OCI-LY1 (cell line): ENCODE results near the gene CEP85L.

Source experiments
- H2AFZ ChIP-seq: fragments of 200-600 bp; sonication (generic), shearing (Covaris generic); 2 replicates; pipeline ENCODE4 v1.6.0; 2014; ENCODE audit warnings: antibody characterized with exemption, mild to moderate bottlenecking, low read length
- H3F3A ChIP-seq: fragments of 200-600 bp; sonication (generic), shearing (Covaris generic); 2 replicates; pipeline ENCODE4 v1.6.0; 2014; ENCODE audit warnings: mild to moderate bottlenecking, antibody characterized with exemption, low read length, moderate library complexity; ENCODE audit not compliant: insufficient read depth
- H3K27ac ChIP-seq: fragments of 200-600 bp; sonication (generic); 2 replicates; pipeline ENCODE4 v1.5.1; 2014; ENCODE audit warnings: low read length, mixed run types, mild to moderate bottlenecking, low read depth; ENCODE audit not compliant: poor library complexity, severe bottlenecking
- H3K27me3 ChIP-seq: fragments of 200-600 bp; sonication (generic); 2 replicates; pipeline ENCODE4 v1.6.0; 2014; ENCODE audit warnings: antibody characterized with exemption, mild to moderate bottlenecking, low read length, moderate library complexity; ENCODE audit not compliant: insufficient read depth
- H3K36me3 ChIP-seq: fragments of 200-600 bp; sonication (generic); 2 replicates; pipeline ENCODE4 v1.6.1; 2014; ENCODE audit warnings: mild to moderate bottlenecking, antibody characterized with exemption, low read length, moderate library complexity, mixed read lengths; ENCODE audit not compliant: insufficient read depth
- H3K4me1 ChIP-seq: fragments of 200-600 bp; sonication (generic); 2 replicates; pipeline ENCODE4 v1.5.1; 2014; ENCODE audit warnings: mild to moderate bottlenecking, low read length, moderate library complexity; ENCODE audit not compliant: insufficient read depth, severe bottlenecking
- H3K4me2 ChIP-seq: fragments of 200-600 bp; sonication (generic), shearing (Covaris generic); 2 replicates; pipeline ENCODE4 v1.6.1; 2014; ENCODE audit warnings: low read length
- H3K4me3 ChIP-seq: fragments of 200-600 bp; sonication (generic); 2 replicates; pipeline ENCODE4 v1.5.1; 2014; ENCODE audit warnings: low read length, low read depth, mild to moderate bottlenecking, mixed read lengths; ENCODE audit not compliant: poor library complexity, severe bottlenecking
- H3K79me2 ChIP-seq: fragments of 200-600 bp; shearing (Covaris generic); 2 replicates; pipeline ENCODE4 v1.6.1; 2016; ENCODE audit warnings: mixed run types, low read length, mixed read lengths; ENCODE audit not compliant: insufficient read depth
- H3K9ac ChIP-seq: fragments of 200-600 bp; sonication (generic), shearing (Covaris generic); 2 replicates; pipeline ENCODE4 v1.6.1; 2014; ENCODE audit warnings: mild to moderate bottlenecking, low read length, mixed read lengths
- H3K9me2 ChIP-seq: fragments of 200-600 bp; sonication (generic), shearing (Covaris generic); 2 replicates; pipeline ENCODE4 v1.6.1; 2014; ENCODE audit warnings: low read depth, mild to moderate bottlenecking, low read length, mixed read lengths
- H3K9me3 ChIP-seq: fragments of 200-600 bp; shearing (Covaris generic); 2 replicates; pipeline ENCODE4 v1.6.1; 2014; ENCODE audit warnings: low read length, mixed read lengths
- H4K20me1 ChIP-seq: fragments of 200-600 bp; sonication (generic), shearing (Covaris generic); 2 replicates; pipeline ENCODE4 v1.6.0; 2016; ENCODE audit warnings: mild to moderate bottlenecking, low read length; ENCODE audit not compliant: insufficient read depth
- CTCF ChIP-seq: fragments of 200-600 bp; sonication (generic), shearing (Covaris generic); IDR thresholded peaks from 2 replicates; pipeline ENCODE4 v1.5.1; 2017; ENCODE audit warnings: mild to moderate bottlenecking, antibody characterized with exemption, low read length, moderate library complexity, mixed read lengths
- EZH2 ChIP-seq: fragments of 200-600 bp; sonication (generic), shearing (Covaris generic); IDR thresholded peaks from 2 replicates; pipeline ENCODE4 v1.8.0; 2017; ENCODE audit warnings: borderline replicate concordance, mixed run types, mild to moderate bottlenecking, antibody characterized with exemption, low read length, moderate library complexity, mixed read lengths

CEP85L gene

DNA sequence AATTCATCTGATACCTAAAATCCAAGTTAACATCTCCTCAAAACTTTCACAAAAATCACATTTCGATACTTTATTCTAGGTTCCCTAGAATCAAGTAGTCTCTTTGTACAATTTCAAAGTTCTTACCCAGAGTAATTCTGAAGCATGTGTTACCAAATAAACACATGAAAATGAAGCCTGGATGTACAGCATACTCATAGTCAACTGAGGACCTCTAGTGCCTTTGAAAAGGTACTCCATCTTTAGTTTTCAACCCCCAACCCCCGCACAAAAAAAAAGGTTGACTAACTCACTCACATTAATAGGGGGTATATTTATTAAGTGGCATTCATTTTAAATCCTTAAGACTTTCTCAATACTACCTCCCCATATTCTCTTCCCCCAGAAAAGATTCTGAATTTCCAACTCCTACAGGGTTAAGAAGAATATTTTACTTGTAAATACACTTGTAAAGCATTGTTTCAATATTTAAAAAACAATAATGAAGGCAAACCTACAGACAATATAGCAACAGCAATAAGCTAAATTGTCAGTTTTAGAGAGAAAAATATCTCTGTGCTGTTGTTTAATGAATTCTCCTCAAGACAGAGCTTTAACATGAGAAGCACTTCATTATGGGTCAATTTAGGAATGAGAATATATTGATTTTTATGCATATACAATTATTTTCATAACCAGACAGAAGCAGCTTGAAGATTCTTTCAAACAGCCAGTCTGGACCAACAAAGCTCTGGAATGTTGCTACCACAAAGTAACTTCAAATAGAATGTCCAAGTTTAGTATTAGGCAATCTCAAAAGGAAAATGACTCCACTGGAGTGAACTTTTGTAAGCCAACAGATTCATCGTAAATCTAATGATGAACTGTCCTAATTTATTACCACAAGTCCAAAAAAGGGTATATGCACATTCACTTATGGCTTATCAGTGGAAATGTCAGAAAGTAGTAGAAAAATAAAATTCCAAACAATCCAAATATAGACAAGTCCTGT, 100.0 kb downstream of the CEP85L start:
- H3K36me3 ChIP-seq: no peaks in the 10 kb centered on the region
- H3K9ac ChIP-seq: no peak overlapping the region
- H3K4me2 ChIP-seq: no peak overlapping the region
- TF ChIP-seq EZH2 (no peak), CTCF (peak; percentile 71)
- H3K27ac ChIP-seq: no peak overlapping the region
- no peaks in the 10 kb centered on the region for H4K20me1 ChIP-seq
- H3K4me3 ChIP-seq: no peak overlapping the region
- H3K4me1 ChIP-seq: no peaks in the 10 kb centered on the region
- H2AFZ ChIP-seq: no peak overlapping the region
- H3K79me2 ChIP-seq: no peaks in the 10 kb centered on the region
- no peaks in the 10 kb centered on the region for H3K27me3 ChIP-seq
- no peaks in the 10 kb centered on the region for H3K9me3 ChIP-seq
- no peaks in the 10 kb centered on the region for H3F3A ChIP-seq
- no peaks in the 10 kb centered on the region for H3K9me2 ChIP-seq

DNA sequence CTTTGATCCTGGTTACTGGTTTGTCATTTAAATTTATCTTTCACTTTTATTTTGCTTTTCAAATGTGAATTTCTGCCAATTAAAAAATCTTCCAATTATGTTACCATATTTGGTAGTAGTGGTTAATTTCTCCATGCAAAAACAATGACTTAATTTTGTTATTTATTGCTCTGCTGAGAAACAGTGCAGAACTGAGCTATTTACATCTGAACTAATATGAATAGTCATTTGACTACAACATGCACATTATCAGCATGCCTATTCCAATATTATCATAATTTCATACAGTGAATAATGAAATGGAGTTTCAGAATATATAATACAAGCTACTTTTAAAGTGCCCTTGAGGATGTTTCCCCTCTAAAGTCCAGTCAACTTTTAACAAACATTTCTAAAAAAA, 102.8 kb downstream of the CEP85L start:
- no peaks in the 10 kb centered on the region for H3K79me2 ChIP-seq
- H3K9me2 ChIP-seq: no peaks in the 10 kb centered on the region
- H4K20me1 ChIP-seq: no peaks in the 10 kb centered on the region

GRCh38 chr6:118548136-118548535, 103.3 kb downstream of the CEP85L start, which contains the start of gene PLN:
Gene PLN, plus strand, starts transcription at chr6:118548296. Its CDS starts 10,626 bp downstream, at chr6:118558922.
- H3F3A ChIP-seq: no peaks in the 10 kb centered on the region
- H3K4me2 ChIP-seq: no peak within 1 kb of the TSS
- no peak within 1 kb of the TSS for H3K27ac ChIP-seq
- H3K27me3 ChIP-seq: no peaks in the 10 kb centered on the region
- H2AFZ ChIP-seq: no peak within 1 kb of the TSS
- H3K9me2 ChIP-seq: no peaks in the 10 kb centered on the region
- H3K4me3 ChIP-seq: no peak within 1 kb of the TSS
- no peaks in the 10 kb centered on the region for H4K20me1 ChIP-seq
- H3K9ac ChIP-seq: no peak within 1 kb of the TSS
- no peaks in the 10 kb centered on the region for H3K36me3 ChIP-seq
- H3K4me1 ChIP-seq: no peaks in the 10 kb centered on the region
- TF ChIP-seq CTCF (no peak), EZH2 (no peak)
- H3K9me3 ChIP-seq: no peaks in the 10 kb centered on the region
- H3K79me2 ChIP-seq: no peaks in the 10 kb centered on the region

More for the DNA sequence above, 102.8 kb downstream of the CEP85L start:
- no peak overlapping the region for H3K9ac ChIP-seq
- H3F3A ChIP-seq: no peaks in the 10 kb centered on the region
- H3K9me3 ChIP-seq: no peaks in the 10 kb centered on the region
- no peak overlapping the region for H2AFZ ChIP-seq
- no peaks in the 10 kb centered on the region for H3K27me3 ChIP-seq
- no peaks in the 10 kb centered on the region for H3K4me1 ChIP-seq
- no peaks in the 10 kb centered on the region for H3K36me3 ChIP-seq
- H3K4me3 ChIP-seq: no peak overlapping the region
- no peak overlapping the region for H3K4me2 ChIP-seq
- TF ChIP-seq EZH2 (no peak), CTCF (no peak)
- H3K27ac ChIP-seq: no peak overlapping the region
